Right kidney (tissue), 1 donor: ENCODE results near the gene CCDC74A.
"Not testable (repeated sequence)": the region's sequence is repeated elsewhere in the genome, so short reads cannot be mapped to it uniquely, and the experiment has no call there.

Source experiments
- DNase-seq: peaks from one replicate; pipeline ENCODE4 v3.0.0-alpha.2; 2016

Gene CCDC74A

GRCh38 chr2:131498321-131498973 lies 29.2 kb upstream of the CCDC74A start:
- not testable (repeated sequence) for DNase-seq

GRCh38 chr2:131503587-131503986 lies 24.1 kb upstream of the CCDC74A start:
- not testable (repeated sequence) for DNase-seq

- not testable (repeated sequence) for DNase-seq
Observed at GRCh38 chr2:131504082-131504750, 23.5 kb upstream of the CCDC74A start.

- DNase-seq, result no peak
Observed at GRCh38 chr2:131509615-131510014, 18.1 kb upstream of the CCDC74A start.

- DNase-seq, result peak; percentile 37
Observed at GRCh38 chr2:131511291-131511968, 16.3 kb upstream of the CCDC74A start.

GRCh38 chr2:131511969-131512870 lies 15.5 kb upstream of the CCDC74A start:
- DNase-seq, result peak; percentile 41

- DNase-seq, result not testable (repeated sequence)
Observed at GRCh38 chr2:131514408-131515166, 13.1 kb upstream of the CCDC74A start.

- not testable (repeated sequence) for DNase-seq
Observed at GRCh38 chr2:131515235-131515634, 12.5 kb upstream of the CCDC74A start.

GRCh38 chr2:131516011-131516410 lies 11.7 kb upstream of the CCDC74A start:
- no peak for DNase-seq

- DNase-seq, result not testable (repeated sequence)
Observed at GRCh38 chr2:131516621-131517020, 11.1 kb upstream of the CCDC74A start.

GRCh38 chr2:131517106-131517831 lies 10.4 kb upstream of the CCDC74A start:
- no peak for DNase-seq

- DNase-seq, result not testable (repeated sequence)
Observed at GRCh38 chr2:131517856-131518255, 9.8 kb upstream of the CCDC74A start.

- not testable (repeated sequence) for DNase-seq
Observed at GRCh38 chr2:131518531-131518930, 9.2 kb upstream of the CCDC74A start.

- no peak for DNase-seq
Observed at GRCh38 chr2:131519466-131519865, 8.2 kb upstream of the CCDC74A start.

GRCh38 chr2:131519871-131520470 lies 7.7 kb upstream of the CCDC74A start:
- not testable (repeated sequence) for DNase-seq

GRCh38 chr2:131520526-131520925 lies 7.2 kb upstream of the CCDC74A start:
- no peak for DNase-seq

GRCh38 chr2:131521524-131521923 lies 6.2 kb upstream of the CCDC74A start:
- not testable (repeated sequence) for DNase-seq

- no peak for DNase-seq
Observed at GRCh38 chr2:131521961-131522781, 5.5 kb upstream of the CCDC74A start.

GRCh38 chr2:131525256-131525655 lies 2.4 kb upstream of the CCDC74A start:
- not testable (repeated sequence) for DNase-seq
